Measurements from ENCODE around the gene EIF2A.

- TF ChIP-seq CTCF (IDR thresholded peaks at IDR 0.05) (no peak), POLR2A (IDR thresholded peaks at IDR 0.05) (no peak)
Measured at GRCh38 chr3:150521463-150521862, 25.1 kb upstream of the EIF2A start.
